GM12864 (cell line): ENCODE results near the gene PHLDB1.

Experiments
- DNase-seq: peaks from one replicate; pipeline ENCODE4 v3.0.0-alpha.2; 2011; ENCODE audit warnings: low read depth
- H3K4me3 ChIP-seq: 2 replicates; pipeline ENCODE4 v1.5.1; 2011; ENCODE audit warnings: mild to moderate bottlenecking, low read depth, low read length, control low read depth
- TF ChIP-seq, protein P1 (sequence below): IDR thresholded peaks from 2 replicates; pipeline ENCODE4 v1.5.1; 2011; ENCODE audit warnings: low read depth, mild to moderate bottlenecking, moderate library complexity, low read length, control low read depth, inconsistent platforms; ENCODE audit errors: missing control alignments

Gene PHLDB1

DNA sequence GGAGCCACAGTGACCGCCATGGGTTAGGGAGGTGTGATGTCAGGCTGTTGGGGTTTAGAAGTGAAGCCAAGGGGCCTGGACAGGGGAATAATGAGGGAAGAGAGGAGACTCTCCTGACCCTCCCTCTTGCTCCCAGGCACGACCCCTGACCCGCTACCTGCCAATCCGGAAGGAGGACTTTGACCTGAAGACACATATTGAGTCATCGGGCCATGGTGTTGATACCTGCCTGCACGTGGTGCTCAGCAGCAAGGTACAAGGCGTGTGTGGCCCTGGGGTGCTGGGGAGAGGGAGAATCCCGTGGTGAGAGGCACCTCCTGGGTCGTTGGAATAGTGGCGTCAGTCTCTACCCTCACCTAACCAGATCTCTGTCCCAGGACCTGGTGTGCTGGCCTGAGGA is 42.5 kb downstream of the PHLDB1 start:
- H3K4me3 ChIP-seq: no peak overlapping the region
- DNase-seq: no peak
- TF ChIP-seq, protein P1, sequence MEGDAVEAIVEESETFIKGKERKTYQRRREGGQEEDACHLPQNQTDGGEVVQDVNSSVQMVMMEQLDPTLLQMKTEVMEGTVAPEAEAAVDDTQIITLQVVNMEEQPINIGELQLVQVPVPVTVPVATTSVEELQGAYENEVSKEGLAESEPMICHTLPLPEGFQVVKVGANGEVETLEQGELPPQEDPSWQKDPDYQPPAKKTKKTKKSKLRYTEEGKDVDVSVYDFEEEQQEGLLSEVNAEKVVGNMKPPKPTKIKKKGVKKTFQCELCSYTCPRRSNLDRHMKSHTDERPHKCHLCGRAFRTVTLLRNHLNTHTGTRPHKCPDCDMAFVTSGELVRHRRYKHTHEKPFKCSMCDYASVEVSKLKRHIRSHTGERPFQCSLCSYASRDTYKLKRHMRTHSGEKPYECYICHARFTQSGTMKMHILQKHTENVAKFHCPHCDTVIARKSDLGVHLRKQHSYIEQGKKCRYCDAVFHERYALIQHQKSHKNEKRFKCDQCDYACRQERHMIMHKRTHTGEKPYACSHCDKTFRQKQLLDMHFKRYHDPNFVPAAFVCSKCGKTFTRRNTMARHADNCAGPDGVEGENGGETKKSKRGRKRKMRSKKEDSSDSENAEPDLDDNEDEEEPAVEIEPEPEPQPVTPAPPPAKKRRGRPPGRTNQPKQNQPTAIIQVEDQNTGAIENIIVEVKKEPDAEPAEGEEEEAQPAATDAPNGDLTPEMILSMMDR: no peak

DNA sequence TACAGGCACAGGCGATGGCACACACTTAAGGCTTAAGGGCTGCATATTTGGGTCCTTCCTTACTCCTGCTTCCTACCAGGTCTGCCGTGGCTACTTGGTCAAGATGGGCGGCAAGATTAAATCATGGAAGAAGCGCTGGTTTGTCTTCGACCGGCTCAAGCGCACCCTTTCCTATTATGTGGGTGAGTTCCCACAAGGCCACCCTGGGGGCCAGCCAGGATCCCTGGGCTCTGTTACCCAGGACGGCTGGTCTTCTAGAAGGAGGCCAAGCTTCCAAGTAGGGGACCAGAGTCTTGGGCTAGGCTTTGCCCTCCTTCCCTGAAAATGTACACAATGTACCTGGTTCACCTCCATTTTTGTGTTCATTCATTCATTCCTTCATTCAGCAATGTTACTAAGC is 43.0 kb downstream of the PHLDB1 start:
- DNase-seq: no peak
- H3K4me3 ChIP-seq: no peak overlapping the region
- TF ChIP-seq, protein P1: no peak

DNA sequence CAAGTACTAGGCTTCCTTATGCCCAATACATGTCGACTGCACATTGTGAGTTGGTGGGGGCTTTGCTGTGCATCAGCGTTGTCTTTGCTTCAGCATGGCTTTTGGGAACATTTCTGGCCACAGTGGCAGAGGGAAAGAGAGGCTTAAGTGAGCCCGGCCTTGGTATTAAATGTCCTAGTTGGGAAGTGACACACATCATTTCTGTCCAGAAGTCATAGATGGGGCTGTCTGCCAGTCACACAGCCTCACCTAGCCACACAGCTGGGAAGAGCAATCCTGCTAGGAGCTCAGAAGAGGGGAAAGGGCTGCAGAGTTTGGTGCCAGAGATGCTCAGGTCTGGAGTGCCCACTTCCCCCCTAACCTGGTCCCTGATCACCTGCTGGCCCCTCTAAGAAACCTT is 44.4 kb downstream of the PHLDB1 start:
- H3K4me3 ChIP-seq: no peak overlapping the region
- DNase-seq: no peak
- TF ChIP-seq, protein P1: no peak

DNA sequence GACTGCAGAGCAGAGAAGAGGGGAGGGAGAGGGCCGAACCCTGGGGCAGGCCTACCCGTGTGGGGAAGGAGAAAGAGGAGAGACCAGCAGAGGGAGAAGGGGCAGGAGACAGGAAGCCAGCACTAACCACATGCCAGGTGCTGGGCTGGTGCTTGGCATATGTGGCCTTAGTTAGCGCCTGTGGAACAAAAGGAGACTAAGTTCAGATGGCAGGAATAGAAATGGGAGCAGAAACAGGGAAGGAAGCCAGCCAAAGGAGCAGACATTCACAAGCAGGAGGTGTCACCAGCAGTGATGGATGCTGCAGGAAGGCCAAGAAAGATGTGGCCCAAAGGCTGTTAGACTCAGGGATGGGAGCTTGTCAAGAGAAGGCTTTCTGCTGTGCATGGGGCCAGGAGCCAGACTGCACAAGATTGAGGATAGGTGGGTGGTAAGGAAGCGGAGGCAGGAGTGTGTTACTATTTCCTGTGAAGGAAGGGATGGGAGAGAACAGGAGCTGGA is 45.3 kb downstream of the PHLDB1 start:
- DNase-seq: no peak
- no peak overlapping the region for H3K4me3 ChIP-seq
- TF ChIP-seq, protein P1: no peak

DNA sequence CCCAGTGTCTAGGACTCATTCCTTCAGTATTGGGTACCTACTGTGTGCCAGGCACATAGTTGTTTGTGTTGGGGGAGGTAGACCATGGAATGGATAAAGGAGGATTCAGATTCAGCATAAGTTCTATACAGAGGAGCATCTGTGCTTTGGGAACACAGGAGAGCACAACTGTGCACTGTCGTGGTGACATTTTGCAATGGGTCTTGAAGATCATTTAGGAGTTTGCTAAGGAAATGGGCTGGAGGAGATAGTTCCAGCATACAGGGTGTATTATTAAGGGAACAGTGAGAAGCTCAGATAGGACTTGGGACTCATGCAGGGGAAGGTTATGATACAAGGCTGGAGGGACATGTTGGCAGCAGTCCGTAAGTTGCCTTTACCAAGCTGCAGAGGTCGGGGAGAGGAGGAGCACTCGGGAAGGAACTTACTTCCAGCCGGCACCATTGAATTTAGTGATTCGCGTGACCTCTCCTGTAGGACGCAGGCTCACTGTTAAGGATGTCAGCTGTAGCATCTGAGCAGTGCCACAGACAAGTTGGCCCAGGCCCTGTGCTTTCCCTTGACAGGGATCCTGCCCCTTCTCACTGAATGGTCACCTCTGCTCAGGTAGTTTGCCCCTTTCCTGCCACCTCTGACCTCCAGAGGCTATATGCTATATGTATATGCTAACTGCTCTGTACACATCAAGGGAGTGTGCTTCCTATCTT is 46.4 kb downstream of the PHLDB1 start:
- TF ChIP-seq, protein P1: no peak
- no peak for DNase-seq
- no peak overlapping the region for H3K4me3 ChIP-seq

DNA sequence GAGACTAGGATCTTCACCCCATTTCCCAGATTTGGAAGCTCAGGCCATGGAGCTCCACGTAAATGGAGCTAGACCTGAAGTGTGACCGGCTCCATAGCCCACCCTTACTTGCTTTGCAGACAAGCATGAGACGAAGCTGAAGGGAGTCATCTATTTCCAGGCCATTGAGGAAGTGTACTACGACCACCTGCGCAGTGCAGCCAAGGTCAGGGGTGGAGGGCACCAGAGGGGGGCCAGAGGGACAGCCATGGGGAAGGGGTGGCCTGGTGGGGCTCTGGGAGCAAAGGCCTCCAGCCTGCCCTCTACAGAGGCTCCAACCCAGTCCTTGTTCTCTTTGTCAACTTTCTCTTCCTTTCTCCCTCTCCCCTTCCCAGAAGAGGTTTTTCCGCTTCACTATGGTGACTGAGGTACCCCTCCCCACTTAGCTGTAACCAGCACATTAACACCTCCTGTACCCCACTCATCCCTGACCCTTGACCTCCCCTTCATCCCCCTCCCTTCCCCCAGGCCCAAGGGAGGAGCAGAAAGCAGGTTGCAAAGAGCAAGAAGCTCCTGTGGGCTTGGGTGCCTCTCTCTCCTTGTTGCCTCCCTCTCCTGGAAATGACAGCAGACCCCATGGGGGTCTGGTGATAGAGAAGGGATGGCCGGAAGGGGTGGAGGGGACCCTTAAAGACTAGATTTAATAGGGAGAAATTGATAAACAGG is 48.2 kb downstream of the PHLDB1 start:
- TF ChIP-seq, protein P1: no peak
- DNase-seq: no peak
- no peak overlapping the region for H3K4me3 ChIP-seq
